ENCODE measurements around the gene ARHGDIB. TPM values are rescaled to one million over a fixed set of nuclear protein-coding genes. Genes with fewer than 3 reads are reported as not detected.

Gene ARHGDIB
- polyA plus RNA-seq, 1 donor, result 53.2 TPM

- no peak overlapping the region for H3K27ac ChIP-seq (ENCODE audit: low read length)
- H3K27me3 ChIP-seq (ENCODE audit: control insufficient read depth, insufficient read depth, low read length), result no peaks in the 10 kb centered on the region
- DNase-seq, result no peak
- H3K4me1 ChIP-seq (ENCODE audit: control insufficient read depth, insufficient read depth, low read length), result no peaks in the 10 kb centered on the region
- no peaks in the 10 kb centered on the region for H3K36me3 ChIP-seq (ENCODE audit: control insufficient read depth, insufficient read depth, low read length)
- H3K4me3 ChIP-seq (ENCODE audit: low read length), result no peak overlapping the region
- WGBS (ENCODE audit: insufficient coverage, low lambda C conversion rate), result 87% methylated on average over 3 of the region's 11 CpGs
- H3K9me3 ChIP-seq (ENCODE audit: control insufficient read depth, low read depth, low read length), result no peaks in the 10 kb centered on the region
These were observed 2.9 kb downstream of the ARHGDIB start for GRCh38 chr12:14958361-14959125.

- Histone ChIP-seq H3K27me3 (ENCODE audit: control insufficient read depth, insufficient read depth, low read length) (no peaks in the 10 kb centered on the region), H3K36me3 (ENCODE audit: control insufficient read depth, insufficient read depth, low read length) (no peaks in the 10 kb centered on the region), H3K4me1 (ENCODE audit: control insufficient read depth, insufficient read depth, low read length) (no peaks in the 10 kb centered on the region), H3K4me3 (ENCODE audit: low read length) (no peak overlapping the region), H3K27ac (ENCODE audit: low read length) (no peak overlapping the region), H3K9me3 (ENCODE audit: control insufficient read depth, low read depth, low read length) (no peaks in the 10 kb centered on the region)
- WGBS (ENCODE audit: insufficient coverage, low lambda C conversion rate), result 95% methylated on average over 2 of the region's 5 CpGs
- DNase-seq, result no peak
These were observed 3.7 kb downstream of the ARHGDIB start for GRCh38 chr12:14957551-14958168.

GRCh38 chr12:14956905-14957304, 4.5 kb downstream of the ARHGDIB start:
- Histone ChIP-seq H3K36me3 (ENCODE audit: control insufficient read depth, insufficient read depth, low read length) (no peaks in the 10 kb centered on the region), H3K4me1 (ENCODE audit: control insufficient read depth, insufficient read depth, low read length) (peaks cover under 1% of the 10 kb centered on the region), H3K9me3 (ENCODE audit: control insufficient read depth, low read depth, low read length) (no peaks in the 10 kb centered on the region), H3K27me3 (ENCODE audit: control insufficient read depth, insufficient read depth, low read length) (no peaks in the 10 kb centered on the region), H3K27ac (ENCODE audit: low read length) (no peak overlapping the region), H3K4me3 (ENCODE audit: low read length) (no peak overlapping the region)
- WGBS (ENCODE audit: insufficient coverage, low lambda C conversion rate), result no CpG with 5 or more reads among the region's 2 CpGs
- DNase-seq, result no peak

- H3K4me1 ChIP-seq (ENCODE audit: control insufficient read depth, insufficient read depth, low read length), result peaks cover 5% of the 10 kb centered on the region
- H3K27ac ChIP-seq (ENCODE audit: low read length), result no peak overlapping the region
- H3K27me3 ChIP-seq (ENCODE audit: control insufficient read depth, insufficient read depth, low read length), result no peaks in the 10 kb centered on the region
- H3K9me3 ChIP-seq (ENCODE audit: control insufficient read depth, low read depth, low read length), result no peaks in the 10 kb centered on the region
- H3K36me3 ChIP-seq (ENCODE audit: control insufficient read depth, insufficient read depth, low read length), result no peaks in the 10 kb centered on the region
- H3K4me3 ChIP-seq (ENCODE audit: low read length), result no peak overlapping the region
- WGBS (ENCODE audit: insufficient coverage, low lambda C conversion rate), result 100% methylated on average over 1 of the region's 9 CpGs
- no peak for DNase-seq
These were observed 5.1 kb downstream of the ARHGDIB start for GRCh38 chr12:14956024-14956891.

- H3K27ac ChIP-seq (ENCODE audit: low read length), result no peak overlapping the region
- H3K4me1 ChIP-seq (ENCODE audit: control insufficient read depth, insufficient read depth, low read length), result peaks cover 11% of the 10 kb centered on the region
These were observed 7.1 kb downstream of the ARHGDIB start for GRCh38 chr12:14954269-14954668.

GRCh38 chr12:14953752-14954151, 7.6 kb downstream of the ARHGDIB start:
- Histone ChIP-seq H3K36me3 (ENCODE audit: control insufficient read depth, insufficient read depth, low read length) (no peaks in the 10 kb centered on the region), H3K9me3 (ENCODE audit: control insufficient read depth, low read depth, low read length) (no peaks in the 10 kb centered on the region), H3K4me3 (ENCODE audit: low read length) (no peak overlapping the region), H3K27me3 (ENCODE audit: control insufficient read depth, insufficient read depth, low read length) (no peaks in the 10 kb centered on the region), H3K27ac (ENCODE audit: low read length) (no peak overlapping the region), H3K4me1 (ENCODE audit: control insufficient read depth, insufficient read depth, low read length) (peaks cover 15% of the 10 kb centered on the region)
- DNase-seq, result no peak
- no CpG with 5 or more reads among the region's 1 CpG for WGBS (ENCODE audit: insufficient coverage, low lambda C conversion rate)

More at GRCh38 chr12:14954269-14954668, 7.1 kb downstream of the ARHGDIB start:
- no peaks in the 10 kb centered on the region for H3K27me3 ChIP-seq (ENCODE audit: control insufficient read depth, insufficient read depth, low read length)
- H3K9me3 ChIP-seq (ENCODE audit: control insufficient read depth, low read depth, low read length), result no peaks in the 10 kb centered on the region
- H3K4me3 ChIP-seq (ENCODE audit: low read length), result no peak overlapping the region
- no CpG with 5 or more reads among the region's 4 CpGs for WGBS (ENCODE audit: insufficient coverage, low lambda C conversion rate)
- no peak for DNase-seq
- no peaks in the 10 kb centered on the region for H3K36me3 ChIP-seq (ENCODE audit: control insufficient read depth, insufficient read depth, low read length)

- DNase-seq, result peak; percentile 35 to 55
- Histone ChIP-seq H3K27me3 (ENCODE audit: control insufficient read depth, insufficient read depth, low read length) (no peaks in the 10 kb centered on the region), H3K4me1 (ENCODE audit: control insufficient read depth, insufficient read depth, low read length) (peaks cover 22% of the 10 kb centered on the region), H3K27ac (ENCODE audit: low read length) (peak overlapping the region; percentile 12), H3K36me3 (ENCODE audit: control insufficient read depth, insufficient read depth, low read length) (no peaks in the 10 kb centered on the region), H3K4me3 (ENCODE audit: low read length) (no peak overlapping the region), H3K9me3 (ENCODE audit: control insufficient read depth, low read depth, low read length) (no peaks in the 10 kb centered on the region)
- 51% methylated on average over 3 of the region's 7 CpGs for WGBS (ENCODE audit: insufficient coverage, low lambda C conversion rate)
These were observed 9.0 kb downstream of the ARHGDIB start for GRCh38 chr12:14952299-14952921.

- Histone ChIP-seq H3K4me3 (ENCODE audit: low read length) (no peak overlapping the region), H3K9me3 (ENCODE audit: control insufficient read depth, low read depth, low read length) (no peaks in the 10 kb centered on the region), H3K27me3 (ENCODE audit: control insufficient read depth, insufficient read depth, low read length) (no peaks in the 10 kb centered on the region), H3K36me3 (ENCODE audit: control insufficient read depth, insufficient read depth, low read length) (no peaks in the 10 kb centered on the region), H3K27ac (ENCODE audit: low read length) (peak overlapping the region; percentile 35), H3K4me1 (ENCODE audit: control insufficient read depth, insufficient read depth, low read length) (peaks cover 22% of the 10 kb centered on the region)
- DNase-seq, result no peak
- no CpG with 5 or more reads among the region's 1 CpG for WGBS (ENCODE audit: insufficient coverage, low lambda C conversion rate)
These were observed 9.6 kb downstream of the ARHGDIB start for GRCh38 chr12:14951851-14952250.

- 100% methylated on average over 1 of the region's 6 CpGs for WGBS (ENCODE audit: insufficient coverage, low lambda C conversion rate)
- Histone ChIP-seq H3K27ac (ENCODE audit: low read length) (peak overlapping the region; percentile 35), H3K27me3 (ENCODE audit: control insufficient read depth, insufficient read depth, low read length) (no peaks in the 10 kb centered on the region), H3K36me3 (ENCODE audit: control insufficient read depth, insufficient read depth, low read length) (no peaks in the 10 kb centered on the region), H3K4me3 (ENCODE audit: low read length) (no peak overlapping the region), H3K4me1 (ENCODE audit: control insufficient read depth, insufficient read depth, low read length) (peaks cover 22% of the 10 kb centered on the region), H3K9me3 (ENCODE audit: control insufficient read depth, low read depth, low read length) (no peaks in the 10 kb centered on the region)
- peak; percentile 70 to 83 for DNase-seq
These were observed 10.2 kb downstream of the ARHGDIB start for GRCh38 chr12:14950982-14951746.

Measured in large intestine (tissue), 3 donors.